H1 (cell line): ENCODE data around the gene PPY. TPM values are rescaled to one million over a fixed set of nuclear protein-coding genes. Genes with fewer than 3 reads are reported as not detected.

Source experiments
- CTCF ChIA-PET: fragments of 300-600 bp; sonication (Branson Sonifier 250); formaldehyde crosslinking; loops from one replicate; lab custom pipeline; 2021; ENCODE audit not compliant: partially characterized antibody; lab: Charles Lee
- POLR2A ChIA-PET: fragments of 300-600 bp; sonication (Branson Sonifier 250); formaldehyde crosslinking; loops from one replicate; lab custom pipeline; 2021; ENCODE audit warnings: inconsistent platforms; ENCODE audit not compliant: partially characterized antibody; lab: Charles Lee
- DNase-seq, 2 experiments: peaks; one replicate each; pipeline versions ENCODE4 v3.0.0 to v3.0.0-alpha.2; 2010 to 2022; ENCODE audit warnings: low spot score in 2 of 2, low read depth in 1 of 2, mixed read lengths in 1 of 2
- FAIRE-seq: peaks from 2 replicates; lab custom pipeline; 2011; peaks lifted over from hg19 to GRCh38; lab: Jason Lieb, UNC
- H2AFZ ChIP-seq: 2 replicates; pipeline ENCODE4 v1.8.1; 2012; ENCODE audit warnings: low read length, inconsistent platforms
- H2AK5ac ChIP-seq: 2 replicates; pipeline ENCODE4 v1.6.1; 2013; ENCODE audit warnings: low read depth, low read length
- H2BK120ac ChIP-seq: replicated peaks from 2 replicates; pipeline ENCODE3; 2013; ENCODE audit warnings: low read depth, low read length, inconsistent platforms
- H2BK12ac ChIP-seq: 2 replicates; pipeline ENCODE4 v1.6.1; 2013; ENCODE audit warnings: low read depth, low read length
- H2BK15ac ChIP-seq: 2 replicates; pipeline ENCODE4 v1.6.1; 2013; ENCODE audit warnings: low read length
- H2BK20ac ChIP-seq: 2 replicates; pipeline ENCODE4 v1.6.1; 2013; ENCODE audit warnings: low read length
- H2BK5ac ChIP-seq: 2 replicates; pipeline ENCODE4 v1.6.1; 2013; ENCODE audit warnings: low read depth, low read length
- H3K14ac ChIP-seq: 2 replicates; pipeline ENCODE4 v1.6.1; 2013; ENCODE audit warnings: inconsistent platforms; ENCODE audit not compliant: insufficient read length
- H3K18ac ChIP-seq: 2 replicates; pipeline ENCODE4 v1.6.1; 2013; ENCODE audit warnings: low read length; ENCODE audit errors: extremely low read depth
- H3K23ac ChIP-seq: 2 replicates; pipeline ENCODE4 v1.6.1; 2013; ENCODE audit warnings: inconsistent platforms; ENCODE audit not compliant: insufficient read length
- H3K23me2 ChIP-seq: 2 replicates; pipeline ENCODE4 v1.6.1; 2013; ENCODE audit warnings: low read depth, low read length
- H3K27ac ChIP-seq: 2 replicates; pipeline ENCODE4 v1.6.1; 2011; ENCODE audit warnings: low read depth, low read length, inconsistent platforms
- H3K27me3 ChIP-seq, 4 experiments: replicated peaks in 1 of 4; 1 replicate in 1 of 4; 2 replicates in 3 of 4; pipeline versions ENCODE4 v1.6.1 to v1.8.1; 2011 to 2013; ENCODE audit warnings: low read length in 3 of 4, mild to moderate bottlenecking in 3 of 4, inconsistent platforms in 2 of 4, mixed read lengths in 2 of 4, moderate library complexity in 1 of 4; ENCODE audit not compliant: control insufficient read depth in 3 of 4, insufficient read depth in 3 of 4; ENCODE audit errors: extremely low read depth in 1 of 4
- H3K36me3 ChIP-seq, 4 experiments: 2 replicates each; pipeline versions ENCODE4 v1.6.1 to v1.8.1; 2011 to 2013; ENCODE audit warnings: mild to moderate bottlenecking in 4 of 4, low read length in 3 of 4, moderate library complexity in 2 of 4, control low read depth in 1 of 4, inconsistent platforms in 1 of 4; ENCODE audit not compliant: insufficient read depth in 4 of 4, control insufficient read depth in 2 of 4
- H3K4ac ChIP-seq: replicated peaks from 2 replicates; pipeline ENCODE3; 2013; ENCODE audit warnings: low read length, low read depth, mixed read lengths, inconsistent platforms; ENCODE audit not compliant: insufficient read length
- H3K4me1 ChIP-seq, 4 experiments: replicated peaks in 1 of 4; 1 replicate in 1 of 4; 2 replicates in 3 of 4; pipeline versions ENCODE4 v1.6.1 to v1.8.1; 2011 to 2013; ENCODE audit warnings: low read length in 3 of 4, inconsistent platforms in 2 of 4, mixed read lengths in 1 of 4; ENCODE audit not compliant: insufficient read depth in 4 of 4, control insufficient read depth in 3 of 4
- H3K4me2 ChIP-seq, 2 experiments: 2 replicates each; pipeline versions ENCODE4 v1.6.1 to v1.8.1; 2011 to 2013; ENCODE audit warnings: low read depth in 2 of 2, low read length in 2 of 2, control low read depth in 1 of 2, inconsistent platforms in 1 of 2, mild to moderate bottlenecking in 1 of 2; ENCODE audit not compliant: insufficient read depth in 1 of 2
- H3K4me3 ChIP-seq, 4 experiments: fragments of 200-600, 300-600 bp in 1 of 4; sonication (generic), shearing (Covaris generic), sonication (Bioruptor Twin) in 1 of 4; 2 replicates each; pipeline versions ENCODE4 v1.5.1 to v1.8.1; 2011 to 2016; ENCODE audit warnings: low read length in 4 of 4, low read depth in 3 of 4, control low read depth in 2 of 4, inconsistent platforms in 2 of 4, mild to moderate bottlenecking in 2 of 4, mixed read lengths in 1 of 4, moderate library complexity in 1 of 4; ENCODE audit not compliant: insufficient read depth in 2 of 4; ENCODE audit errors: extremely low read depth in 1 of 4
- H3K56ac ChIP-seq: replicated peaks from 2 replicates; pipeline ENCODE3; 2013; ENCODE audit warnings: low read depth, mild to moderate bottlenecking, mixed read lengths, low read length, inconsistent platforms; ENCODE audit not compliant: insufficient read length
- H3K79me1 ChIP-seq: 2 replicates; pipeline ENCODE4 v1.6.1; 2013; ENCODE audit warnings: low read depth, low read length, control low read depth
- H3K79me2 ChIP-seq, 2 experiments: 2 replicates each; pipeline versions ENCODE4 v1.6.1 to v1.8.1; 2012 to 2013; ENCODE audit warnings: low read length in 2 of 2, mild to moderate bottlenecking in 2 of 2, inconsistent platforms in 1 of 2; ENCODE audit not compliant: insufficient read depth in 2 of 2, control insufficient read depth in 1 of 2
- H3K9ac ChIP-seq, 4 experiments: replicated peaks in 1 of 4; 1 replicate in 1 of 4; 2 replicates in 3 of 4; pipeline versions ENCODE4 v1.6.1 to v1.8.1; 2011 to 2013; ENCODE audit warnings: low read depth in 3 of 4, low read length in 3 of 4, control low read depth in 2 of 4, mild to moderate bottlenecking in 2 of 4, moderate library complexity in 2 of 4, inconsistent platforms in 1 of 4; ENCODE audit errors: extremely low read depth in 1 of 4
- H3K9me3 ChIP-seq, 2 experiments: 2 replicates each; pipeline versions ENCODE4 v1.6.1 to v1.8.1; 2012 to 2013; ENCODE audit warnings: mild to moderate bottlenecking in 2 of 2, moderate library complexity in 2 of 2, control low read depth in 1 of 2, inconsistent platforms in 1 of 2, low read depth in 1 of 2, low read length in 1 of 2, mixed read lengths in 1 of 2; ENCODE audit not compliant: insufficient read depth in 2 of 2
- H4K20me1 ChIP-seq, 2 experiments: replicated peaks in 1 of 2; 2 replicates each; pipeline versions ENCODE3 to v1.8.1; 2011 to 2013; ENCODE audit warnings: inconsistent platforms in 2 of 2, low read length in 2 of 2, mild to moderate bottlenecking in 1 of 2; ENCODE audit not compliant: insufficient read depth in 2 of 2, control insufficient read depth in 1 of 2
- H4K5ac ChIP-seq: 2 replicates; pipeline ENCODE4 v1.6.1; 2013; ENCODE audit warnings: low read length, low read depth, mixed read lengths, inconsistent platforms; ENCODE audit not compliant: insufficient read length
- H4K8ac ChIP-seq: 2 replicates; pipeline ENCODE4 v1.8.0; 2013; ENCODE audit warnings: mild to moderate bottlenecking, moderate library complexity, low read length, inconsistent platforms; ENCODE audit not compliant: insufficient read depth; ENCODE audit errors: extremely low read depth
- H4K91ac ChIP-seq: replicated peaks from 2 replicates; pipeline ENCODE3; 2013; ENCODE audit warnings: low read length, mixed read lengths, inconsistent platforms; ENCODE audit not compliant: insufficient read length
- BACH1 ChIP-seq: IDR thresholded peaks from 2 replicates; pipeline ENCODE4 v1.6.1; 2012; ENCODE audit warnings: low read length, improper control_type of control experiment
- CBX5 ChIP-seq: fragments of 300-800, 300-1000 bp; sonication (generic); IDR thresholded peaks from 2 replicates; pipeline ENCODE4 v1.7.1; 2016; ENCODE audit warnings: antibody characterized with exemption, low read length, low read depth
- CEBPB ChIP-seq: IDR thresholded peaks from 2 replicates; pipeline ENCODE4 v1.6.1; 2012; ENCODE audit warnings: low read depth, low read length
- EGR1 ChIP-seq: IDR thresholded peaks from 2 replicates; pipeline ENCODE4 v1.6.1; 2011; ENCODE audit warnings: low read depth, low read length, borderline replicate concordance
- GABPA ChIP-seq: IDR thresholded peaks from 2 replicates; pipeline ENCODE4 v1.6.1; 2011; ENCODE audit warnings: mild to moderate bottlenecking, low read length, moderate library complexity, borderline replicate concordance; ENCODE audit not compliant: insufficient read depth
- KDM4A ChIP-seq: IDR thresholded peaks from one replicate; pipeline ENCODE4 v1.7.1; 2012; ENCODE audit warnings: low read depth, mild to moderate bottlenecking, moderate library complexity, low read length, inconsistent platforms; ENCODE audit not compliant: severe bottlenecking
- KDM5A ChIP-seq: fragments of 200-600 bp; IDR thresholded peaks from 2 replicates; pipeline ENCODE4 v1.7.1; 2012; ENCODE audit warnings: mild to moderate bottlenecking, low read length, inconsistent platforms, mixed read lengths
- NRF1 ChIP-seq: IDR thresholded peaks from 2 replicates; pipeline ENCODE4 v1.6.1; 2011; ENCODE audit warnings: mild to moderate bottlenecking, low read depth, low read length, improper control_type of control experiment
- POLR2A ChIP-seq, 2 experiments: IDR thresholded peaks; 1 replicate in 1 of 2; 2 replicates in 1 of 2; pipeline ENCODE4 v1.6.1; 2011; ENCODE audit warnings: low read depth in 2 of 2, low read length in 2 of 2, mild to moderate bottlenecking in 2 of 2; ENCODE audit errors: control extremely low read depth in 1 of 2
- POLR2AphosphoS5 ChIP-seq: IDR thresholded peaks from 2 replicates; pipeline ENCODE4 v1.6.1; 2011; ENCODE audit warnings: low read depth, low read length
- TBP ChIP-seq: IDR thresholded peaks from 2 replicates; pipeline ENCODE4 v1.6.1; 2011; ENCODE audit warnings: low read depth, low read length, improper control_type of control experiment
- YY1 ChIP-seq: IDR thresholded peaks from 2 replicates; pipeline ENCODE4 v1.6.1; 2011; ENCODE audit warnings: low read depth, mild to moderate bottlenecking, low read length
- WGBS, 2 experiments: shearing (Covaris generic) in 1 of 2; methylation state at CpG; one replicate each; pipeline versions ENCODE4 v1.1.6 to v1.1.7; 2013 to 2015; ENCODE audit warnings: low lambda C conversion rate in 2 of 2, mixed read lengths in 2 of 2, inconsistent platforms in 1 of 2, low coverage in 1 of 2, missing lambda C conversion rate in 1 of 2; ENCODE audit not compliant: insufficient replicate concordance in 2 of 2, insufficient coverage in 1 of 2, insufficient read length in 1 of 2; ENCODE audit errors: extremely low coverage in 1 of 2, missing lambda C conversion rate in 1 of 2; 5-methylcytosine and 5-hydroxymethylcytosine counted together
- polyA plus RNA-seq, 7 experiments: library from polyadenylated mRNA; depleted of rRNA in 3 of 7; stranded (reverse) in 5 of 7; unstranded in 2 of 7; fragments of >200 nt in 5 of 7; fragments of 200-250 nt in 2 of 7; gene quantifications; 1 replicate in 5 of 7; 2 replicates in 1 of 7; 4 replicates in 1 of 7; pipeline versions ENCODE4 v1.2.1 to v1.2.3, GENCODE V29; 2011 to 2013; ENCODE audit warnings: missing spikeins in 2 of 7, mixed read lengths in 2 of 7
- total RNA-seq: library from RNA; stranded (reverse); fragmentation: NEBNext Ultra II Directional; extraction: Animal tissue kit (Norgen Biotek cat#: 25700); gene quantifications from 2 replicates; pipeline ENCODE4 v1.2.1, GENCODE V29; 2021
- TF ChIP-seq, protein P1 (sequence below): IDR thresholded peaks from 2 replicates; pipeline ENCODE4 v1.6.1; 2011; ENCODE audit warnings: low read length, improper control_type of control experiment
- TF ChIP-seq, protein P2 (sequence below): IDR thresholded peaks from 2 replicates; pipeline ENCODE4 v1.6.1; 2012; ENCODE audit warnings: inconsistent platforms

Gene PPY
- total and polyA plus RNA-seq, 2 of the 8 experiments (the other 6 are each of a cell fraction or from before 2014, with no cell fraction given), result 0.26 TPM; not detected in 1

DNA sequence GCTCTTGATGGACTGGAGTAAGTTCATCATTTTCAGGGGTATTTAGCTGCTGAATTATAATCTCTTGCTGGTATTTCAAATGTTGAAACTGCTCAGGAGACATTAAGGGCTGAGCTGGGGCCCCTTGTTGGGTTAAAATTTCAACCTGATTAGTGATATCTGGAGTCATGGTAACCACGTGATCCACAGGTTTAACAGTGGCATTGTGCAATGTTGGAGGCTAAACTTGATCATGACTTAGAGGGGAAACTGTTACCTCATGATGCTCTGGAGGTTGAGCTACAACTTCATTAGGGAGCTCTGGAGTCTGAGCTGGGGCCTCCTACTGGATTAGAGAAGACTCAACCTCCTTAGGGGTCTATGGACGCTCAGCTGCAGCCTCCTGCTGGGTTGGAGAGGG lies 17.7 kb downstream of the PPY start:
- CTCF ChIA-PET, result interaction anchor here (0.6 to 13.7 kb wide), 10 partner anchors 9 to 83 kb away, joined by 3 to 106 read pairs (median 10); partner anchors contain the start of genes MPP2 and PPY
- no peak for FAIRE-seq
- 80% methylated on average over 2 of the region's 2 CpGs; no CpG with 5 or more reads in 1 of the 2 experiments for WGBS, 2 experiments
- no peak for TF ChIP-seq TBP
- no peak for TF ChIP-seq CBX5
- TF ChIP-seq YY1, result no peak
- TF ChIP-seq KDM5A, result no peak
- TF ChIP-seq KDM4A, result no peak
- TF ChIP-seq POLR2AphosphoS5, result no peak
- no peak for TF ChIP-seq CEBPB
- TF ChIP-seq GABPA, result no peak
- TF ChIP-seq, protein P1, sequence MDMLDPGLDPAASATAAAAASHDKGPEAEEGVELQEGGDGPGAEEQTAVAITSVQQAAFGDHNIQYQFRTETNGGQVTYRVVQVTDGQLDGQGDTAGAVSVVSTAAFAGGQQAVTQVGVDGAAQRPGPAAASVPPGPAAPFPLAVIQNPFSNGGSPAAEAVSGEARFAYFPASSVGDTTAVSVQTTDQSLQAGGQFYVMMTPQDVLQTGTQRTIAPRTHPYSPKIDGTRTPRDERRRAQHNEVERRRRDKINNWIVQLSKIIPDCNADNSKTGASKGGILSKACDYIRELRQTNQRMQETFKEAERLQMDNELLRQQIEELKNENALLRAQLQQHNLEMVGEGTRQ, result no peak
- TF ChIP-seq POLR2A (IDR thresholded peaks at IDR 0.05; ENCODE audit: control extremely low read depth in 1 of 2, low read depth in 2 of 2, low read length in 2 of 2), result no peak
- no peak for TF ChIP-seq NRF1
- TF ChIP-seq, protein P2, sequence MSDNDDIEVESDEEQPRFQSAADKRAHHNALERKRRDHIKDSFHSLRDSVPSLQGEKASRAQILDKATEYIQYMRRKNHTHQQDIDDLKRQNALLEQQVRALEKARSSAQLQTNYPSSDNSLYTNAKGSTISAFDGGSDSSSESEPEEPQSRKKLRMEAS, result no peak
- TF ChIP-seq EGR1, result no peak
- TF ChIP-seq BACH1, result no peak

More for the DNA sequence above, 17.7 kb downstream of the PPY start:
- no peak overlapping the region for H4K91ac ChIP-seq
- H3K4me2 ChIP-seq, result no peak overlapping the region
- H3K9ac ChIP-seq, result no peak overlapping the region
- no peak overlapping the region for H4K5ac ChIP-seq
- peaks cover 3 to 26% (median 15%) of the 10 kb centered on the region in 4 experiments for H3K27me3 ChIP-seq
- H2BK12ac ChIP-seq, result no peak overlapping the region
- no peak for DNase-seq
- no peak overlapping the region for H3K4me3 ChIP-seq
- no peak overlapping the region for H2BK120ac ChIP-seq
- POLR2A ChIA-PET, result interaction anchor here (1.2 kb wide), 1 partner anchor 16 kb away, joined by 3 read pairs; no protein-coding TSS in a partner anchor
- no peak overlapping the region for H3K27ac ChIP-seq
- no peaks in the 10 kb centered on the region for H3K36me3 ChIP-seq
- H2BK20ac ChIP-seq, result no peak overlapping the region
- H3K56ac ChIP-seq, result no peak overlapping the region
- no peak overlapping the region for H2BK5ac ChIP-seq
- H2BK15ac ChIP-seq, result no peak overlapping the region
- H3K79me1 ChIP-seq, result no peaks in the 10 kb centered on the region
- H3K9me3 ChIP-seq, result no peaks in the 10 kb centered on the region
- H2AFZ ChIP-seq, result no peak overlapping the region
- no peaks in the 10 kb centered on the region for H3K79me2 ChIP-seq
- no peak overlapping the region for H3K14ac ChIP-seq
- H3K4ac ChIP-seq, result no peak overlapping the region
- peaks cover 0 to 7% (median 0%) of the 10 kb centered on the region in 4 experiments; a peak in 1 of 7 replicates for H3K4me1 ChIP-seq
- peaks cover 3% of the 10 kb centered on the region; the same call in 1 of the 2 replicates for H3K23me2 ChIP-seq
- no peaks in the 10 kb centered on the region for H4K20me1 ChIP-seq
- H3K23ac ChIP-seq, result no peak overlapping the region
- H4K8ac ChIP-seq, result no peak overlapping the region
- no peak overlapping the region for H2AK5ac ChIP-seq
- no peak overlapping the region for H3K18ac ChIP-seq
